ENCODE measurements around the gene TMEM25. TPM values are rescaled to one million over a fixed set of nuclear protein-coding genes. Genes with fewer than 3 reads are reported as not detected.
"Not testable (repeated sequence)": the region's sequence is repeated elsewhere in the genome, so short reads cannot be mapped to it uniquely, and the experiment has no call there.

Gene TMEM25
- total RNA-seq, 2 donors from 2014 or later, result 3.8 to 9.2 TPM

DNA sequence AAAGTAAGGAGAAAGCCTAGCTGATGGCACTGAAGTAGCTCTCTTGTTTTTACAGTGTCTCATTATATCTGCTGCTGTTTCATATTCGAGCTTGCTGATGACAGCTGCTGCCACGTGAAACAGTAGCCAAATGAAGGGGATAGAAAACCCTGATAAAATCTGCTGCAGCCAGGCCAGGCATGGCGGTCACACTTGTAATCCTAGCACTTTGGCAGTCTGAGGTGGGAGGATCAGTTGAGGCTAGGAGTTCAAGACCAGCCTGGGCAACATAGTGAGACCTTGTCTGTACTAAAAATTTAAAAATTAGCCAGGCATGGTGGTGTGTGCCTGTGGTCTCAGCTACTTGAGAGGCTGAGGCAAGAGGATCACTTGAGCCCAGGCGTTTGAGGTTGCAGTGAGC lies 21.3 kb downstream of the TMEM25 start:
- H3K36me3 ChIP-seq, result no peaks in the 10 kb centered on the region
- TF ChIP-seq, protein P1, sequence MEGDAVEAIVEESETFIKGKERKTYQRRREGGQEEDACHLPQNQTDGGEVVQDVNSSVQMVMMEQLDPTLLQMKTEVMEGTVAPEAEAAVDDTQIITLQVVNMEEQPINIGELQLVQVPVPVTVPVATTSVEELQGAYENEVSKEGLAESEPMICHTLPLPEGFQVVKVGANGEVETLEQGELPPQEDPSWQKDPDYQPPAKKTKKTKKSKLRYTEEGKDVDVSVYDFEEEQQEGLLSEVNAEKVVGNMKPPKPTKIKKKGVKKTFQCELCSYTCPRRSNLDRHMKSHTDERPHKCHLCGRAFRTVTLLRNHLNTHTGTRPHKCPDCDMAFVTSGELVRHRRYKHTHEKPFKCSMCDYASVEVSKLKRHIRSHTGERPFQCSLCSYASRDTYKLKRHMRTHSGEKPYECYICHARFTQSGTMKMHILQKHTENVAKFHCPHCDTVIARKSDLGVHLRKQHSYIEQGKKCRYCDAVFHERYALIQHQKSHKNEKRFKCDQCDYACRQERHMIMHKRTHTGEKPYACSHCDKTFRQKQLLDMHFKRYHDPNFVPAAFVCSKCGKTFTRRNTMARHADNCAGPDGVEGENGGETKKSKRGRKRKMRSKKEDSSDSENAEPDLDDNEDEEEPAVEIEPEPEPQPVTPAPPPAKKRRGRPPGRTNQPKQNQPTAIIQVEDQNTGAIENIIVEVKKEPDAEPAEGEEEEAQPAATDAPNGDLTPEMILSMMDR (IDR thresholded peaks at IDR 0.05), result no peak
- intact Hi-C loops (cut with DNase I), result no loop called here
- H3K27ac ChIP-seq, result no peak overlapping the region
- no peak overlapping the region for H3K4me3 ChIP-seq
- H3K9me3 ChIP-seq, result no peaks in the 10 kb centered on the region
- no peaks in the 10 kb centered on the region for H3K27me3 ChIP-seq
- no peaks in the 10 kb centered on the region for H3K4me1 ChIP-seq
- no peak for DNase-seq
- no peak overlapping the region for H3K9ac ChIP-seq (ENCODE audit: low read depth in 2 of 2, low read length in 2 of 2)

DNA sequence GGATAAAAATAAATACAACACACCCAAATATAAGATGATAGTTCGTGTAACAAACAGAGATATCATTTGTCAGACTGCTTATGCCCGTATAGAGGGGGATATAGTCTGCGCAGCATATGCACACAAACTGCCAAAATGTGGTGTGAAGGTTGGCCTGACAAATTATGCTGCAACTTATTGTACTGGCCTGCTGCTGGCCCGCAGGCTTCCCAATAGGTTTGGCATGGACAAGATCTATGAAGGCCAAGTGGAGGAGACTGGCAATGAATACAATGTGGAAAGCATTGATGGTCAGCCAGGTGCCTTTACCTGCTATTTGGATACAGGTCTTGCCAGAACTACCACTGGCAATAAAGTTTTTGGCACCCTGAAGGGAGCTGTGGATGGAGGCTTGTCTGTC lies 29.8 kb downstream of the TMEM25 start:
- Histone ChIP-seq H3K36me3 (no peaks in the 10 kb centered on the region), H3K4me3 (no peak overlapping the region), H3K4me1 (no peaks in the 10 kb centered on the region), H3K9me3 (no peaks in the 10 kb centered on the region), H3K27me3 (no peaks in the 10 kb centered on the region), H3K9ac (ENCODE audit: low read depth in 2 of 2, low read length in 2 of 2) (no peak overlapping the region), H3K27ac (no peak overlapping the region)
- TF ChIP-seq, protein P1 (IDR thresholded peaks at IDR 0.05), result no peak
- intact Hi-C loops (cut with DNase I), result no loop called here
- no peak for DNase-seq

DNA sequence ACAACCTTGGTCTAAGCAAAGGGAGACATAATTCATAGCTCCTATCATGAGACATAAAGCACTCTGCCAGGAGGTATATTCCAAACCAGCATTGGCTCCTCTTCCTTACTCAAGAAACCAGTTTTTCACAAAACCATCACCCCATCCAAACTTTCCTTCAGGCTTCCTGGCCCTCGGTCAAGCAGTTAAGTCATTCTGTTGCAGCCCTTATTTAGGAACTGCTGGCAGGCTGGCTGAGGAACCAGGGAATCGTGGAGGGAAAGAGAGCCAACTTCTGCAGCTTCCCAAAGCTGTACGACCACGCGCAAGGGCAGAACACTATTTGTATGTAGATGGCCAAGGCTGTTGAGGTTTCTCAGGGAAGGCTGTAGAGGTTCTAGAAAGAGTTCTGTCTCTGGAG lies 34.1 kb downstream of the TMEM25 start:
- intact Hi-C loops (cut with DNase I), result no loop called here
- no peak overlapping the region for H3K27ac ChIP-seq
- H3K9ac ChIP-seq (ENCODE audit: low read depth in 2 of 2, low read length in 2 of 2), result no peak overlapping the region
- no peaks in the 10 kb centered on the region for H3K9me3 ChIP-seq
- H3K27me3 ChIP-seq, result no peaks in the 10 kb centered on the region
- H3K4me3 ChIP-seq, result no peak overlapping the region
- DNase-seq, result peak; percentile 22
- no peaks in the 10 kb centered on the region for H3K4me1 ChIP-seq
- no peaks in the 10 kb centered on the region for H3K36me3 ChIP-seq
- TF ChIP-seq, protein P1 (IDR thresholded peaks at IDR 0.05), result no peak

DNA sequence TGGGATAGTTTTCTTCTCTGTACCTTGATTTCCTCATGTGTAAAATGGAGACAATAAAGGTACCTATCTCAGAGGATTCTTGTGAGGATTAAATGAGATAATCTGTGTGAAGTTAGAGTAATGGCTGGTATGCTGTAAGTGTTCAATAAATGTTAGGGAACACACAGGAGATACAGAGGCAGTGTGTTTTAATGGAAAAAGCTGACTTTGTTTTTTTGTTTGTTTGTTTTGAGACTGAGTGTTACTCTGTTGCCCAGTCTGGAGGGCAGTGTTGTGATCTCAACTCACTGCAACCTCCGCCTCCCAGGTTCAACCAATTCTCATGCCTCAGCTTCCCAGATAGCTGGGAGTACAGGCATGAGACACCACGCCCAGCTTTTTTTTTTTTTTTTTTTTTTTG lies 38.7 kb downstream of the TMEM25 start:
- no peak overlapping the region for H3K9ac ChIP-seq (ENCODE audit: low read depth in 2 of 2, low read length in 2 of 2)
- H3K4me1 ChIP-seq, result peaks cover 10% of the 10 kb centered on the region
- no peak overlapping the region for H3K27ac ChIP-seq
- intact Hi-C loops (cut with DNase I), result no loop called here
- DNase-seq, result no peak
- no peaks in the 10 kb centered on the region for H3K9me3 ChIP-seq
- no peaks in the 10 kb centered on the region for H3K27me3 ChIP-seq
- TF ChIP-seq, protein P1 (IDR thresholded peaks at IDR 0.05), result no peak
- H3K4me3 ChIP-seq, result no peak overlapping the region
- H3K36me3 ChIP-seq, result no peaks in the 10 kb centered on the region

DNA sequence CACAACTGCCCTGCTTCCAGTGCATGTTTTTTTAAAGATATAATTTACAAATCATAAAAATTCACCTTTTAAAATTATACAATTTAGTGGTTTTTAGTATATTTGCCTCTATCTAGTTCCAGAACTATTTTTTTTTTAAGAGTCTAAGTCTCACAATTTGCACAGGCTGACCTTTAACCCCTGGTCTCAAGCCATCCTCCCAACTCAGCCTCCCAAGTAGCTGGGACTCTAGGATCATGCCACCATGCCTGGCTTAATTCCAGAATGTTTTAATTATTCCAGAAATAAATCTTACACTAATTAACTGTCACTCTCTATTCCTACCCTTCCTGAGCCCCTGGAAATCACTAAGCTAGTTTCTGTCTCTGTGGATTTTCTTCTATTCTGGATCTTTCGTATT lies 39.8 kb downstream of the TMEM25 start:
- H3K27me3 ChIP-seq, result no peaks in the 10 kb centered on the region
- H3K4me1 ChIP-seq, result peaks cover 13% of the 10 kb centered on the region
- H3K4me3 ChIP-seq, result no peak overlapping the region
- no peak overlapping the region for H3K27ac ChIP-seq
- TF ChIP-seq, protein P1 (IDR thresholded peaks at IDR 0.05), result no peak
- DNase-seq, result no peak
- H3K9ac ChIP-seq (ENCODE audit: low read depth in 2 of 2, low read length in 2 of 2), result no peak overlapping the region
- no peaks in the 10 kb centered on the region for H3K36me3 ChIP-seq
- intact Hi-C loops (cut with DNase I), result no loop called here
- H3K9me3 ChIP-seq, result no peaks in the 10 kb centered on the region

DNA sequence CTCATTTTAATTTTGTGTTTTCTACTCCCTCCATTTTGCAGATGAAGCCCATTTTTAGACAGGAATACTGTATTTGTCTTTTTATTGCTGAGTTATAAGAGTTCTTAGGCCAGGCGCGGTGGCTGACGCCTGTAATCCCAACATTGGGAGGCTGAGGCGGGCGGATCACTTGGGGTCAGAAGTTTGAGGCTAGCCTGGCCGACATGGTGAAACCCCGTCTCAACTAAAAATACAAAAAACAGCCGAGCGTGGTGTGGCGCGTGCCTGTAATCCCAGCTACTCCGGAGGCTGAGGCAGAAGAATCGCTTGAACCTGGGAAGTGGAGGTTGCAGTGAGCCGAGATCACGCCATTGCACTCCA lies 40.7 kb downstream of the TMEM25 start:
- intact Hi-C loops (cut with DNase I); H3K9me3 ChIP-seq; H3K27me3 ChIP-seq; H3K36me3 ChIP-seq: not testable (repeated sequence)
- H3K27ac ChIP-seq, result peak overlapping the region; percentile 97
- peak overlapping the region; percentile 96 for H3K4me3 ChIP-seq
- H3K4me1 ChIP-seq, result peaks cover 13% of the 10 kb centered on the region
- H3K9ac ChIP-seq (ENCODE audit: low read depth in 2 of 2, low read length in 2 of 2), result peak overlapping the region; percentile 46 to 69
- DNase-seq, result peak; percentile 27
